WI38 (cell line): ENCODE results near the gene ANKRD7.
A peak's percentile ranks its signal among the peaks of the same experiment; 100 is the strongest.

Experiments used
- H3K4me3 ChIP-seq: 2 replicates; pipeline ENCODE4 v1.5.1; 2011; ENCODE audit warnings: low read depth, mild to moderate bottlenecking, control low read depth, low read length
- TF ChIP-seq, protein P1 (sequence below): IDR thresholded peaks from 2 replicates; pipeline ENCODE4 v1.5.1; 2012; ENCODE audit warnings: low read depth, mild to moderate bottlenecking, control low read depth, low read length

The ANKRD7 gene

GRCh38 chr7:118185163-118185860 lies 39.2 kb upstream of the ANKRD7 start:
- H3K4me3 ChIP-seq = peak overlapping the region; percentile 74
- TF ChIP-seq, protein P1, sequence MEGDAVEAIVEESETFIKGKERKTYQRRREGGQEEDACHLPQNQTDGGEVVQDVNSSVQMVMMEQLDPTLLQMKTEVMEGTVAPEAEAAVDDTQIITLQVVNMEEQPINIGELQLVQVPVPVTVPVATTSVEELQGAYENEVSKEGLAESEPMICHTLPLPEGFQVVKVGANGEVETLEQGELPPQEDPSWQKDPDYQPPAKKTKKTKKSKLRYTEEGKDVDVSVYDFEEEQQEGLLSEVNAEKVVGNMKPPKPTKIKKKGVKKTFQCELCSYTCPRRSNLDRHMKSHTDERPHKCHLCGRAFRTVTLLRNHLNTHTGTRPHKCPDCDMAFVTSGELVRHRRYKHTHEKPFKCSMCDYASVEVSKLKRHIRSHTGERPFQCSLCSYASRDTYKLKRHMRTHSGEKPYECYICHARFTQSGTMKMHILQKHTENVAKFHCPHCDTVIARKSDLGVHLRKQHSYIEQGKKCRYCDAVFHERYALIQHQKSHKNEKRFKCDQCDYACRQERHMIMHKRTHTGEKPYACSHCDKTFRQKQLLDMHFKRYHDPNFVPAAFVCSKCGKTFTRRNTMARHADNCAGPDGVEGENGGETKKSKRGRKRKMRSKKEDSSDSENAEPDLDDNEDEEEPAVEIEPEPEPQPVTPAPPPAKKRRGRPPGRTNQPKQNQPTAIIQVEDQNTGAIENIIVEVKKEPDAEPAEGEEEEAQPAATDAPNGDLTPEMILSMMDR = no peak

DNA sequence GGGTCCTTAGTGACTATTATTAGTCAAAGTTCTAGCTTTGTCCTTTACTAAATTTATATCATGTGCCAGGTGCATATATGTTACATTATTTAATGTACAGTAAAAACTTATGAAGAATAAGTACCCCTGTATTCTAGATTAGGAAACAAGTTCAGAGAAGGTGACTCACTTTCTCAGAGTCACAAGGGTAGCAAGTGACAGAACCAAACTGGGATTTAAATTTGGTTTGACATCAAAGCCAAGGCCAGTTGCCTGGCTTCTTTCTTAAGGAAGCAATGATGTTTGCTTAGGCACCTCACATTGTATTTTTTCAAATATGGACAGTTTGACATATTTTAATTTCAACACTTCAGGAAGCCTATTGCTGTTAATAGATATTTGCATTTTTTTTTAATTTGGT lies 38.0 kb upstream of the ANKRD7 start:
- H3K4me3 ChIP-seq = no peak overlapping the region
- TF ChIP-seq, protein P1 = no peak

DNA sequence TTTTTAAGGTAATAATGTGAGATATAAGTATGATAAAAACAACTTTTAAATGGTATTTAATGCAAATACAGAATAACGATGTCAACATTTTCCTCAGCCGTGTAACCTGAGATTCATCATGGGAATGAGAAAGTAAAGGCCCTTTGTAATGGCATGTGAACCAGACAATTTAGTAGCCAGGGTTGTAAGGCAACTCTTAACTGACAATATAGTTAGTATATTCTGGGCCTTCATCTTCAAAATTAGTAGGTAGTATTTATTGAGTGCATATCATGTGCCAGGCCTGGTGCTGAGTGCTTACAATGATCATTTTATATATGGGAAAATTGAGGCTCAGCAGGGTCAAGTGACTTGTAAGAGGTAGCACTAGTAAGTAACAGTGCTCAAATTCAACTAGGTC lies 29.9 kb upstream of the ANKRD7 start:
- H3K4me3 ChIP-seq = no peak overlapping the region
- TF ChIP-seq, protein P1 = no peak

- no peak overlapping the region for H3K4me3 ChIP-seq
- TF ChIP-seq, protein P1 = peak; percentile 56
Observed at GRCh38 chr7:118195837-118196474, 28.5 kb upstream of the ANKRD7 start.

GRCh38 chr7:118202061-118202460 lies 22.4 kb upstream of the ANKRD7 start:
- H3K4me3 ChIP-seq = no peak overlapping the region
- TF ChIP-seq, protein P1 = no peak

GRCh38 chr7:118214051-118214832 lies 10.3 kb upstream of the ANKRD7 start:
- TF ChIP-seq, protein P1 = no peak
- peak overlapping the region; percentile 46 for H3K4me3 ChIP-seq

- H3K4me3 ChIP-seq = peak overlapping the region; percentile 46
Observed at GRCh38 chr7:118214833-118215182, 9.7 kb upstream of the ANKRD7 start.

More at GRCh38 chr7:118214833-118215182, 9.7 kb upstream of the ANKRD7 start:
- TF ChIP-seq, protein P1 = no peak
